H9 (cell line): ENCODE results near the gene CSTPP1. TPM values are rescaled to one million over a fixed set of nuclear protein-coding genes. Genes with fewer than 3 reads are reported as not detected.

ENCODE experiments used
- DNase-seq: peaks from one replicate; pipeline ENCODE4 v3.0.0-alpha.2; 2017
- H2AFZ ChIP-seq: one replicate; pipeline ENCODE4 v1.6.1; 2013; ENCODE audit warnings: mild to moderate bottlenecking, low read length, control low read depth, moderate library complexity
- H2AK5ac ChIP-seq: 2 replicates; pipeline ENCODE4 v1.6.1; 2013; ENCODE audit warnings: low read length, control low read depth, mixed read lengths; ENCODE audit not compliant: insufficient read length
- H2BK120ac ChIP-seq: one replicate; pipeline ENCODE4 v1.6.1; 2013; ENCODE audit warnings: low read depth, mild to moderate bottlenecking, low read length, control low read depth, inconsistent platforms; ENCODE audit not compliant: poor library complexity, severe bottlenecking
- H2BK12ac ChIP-seq: 2 replicates; pipeline ENCODE4 v1.6.1; 2013; ENCODE audit warnings: low read length, control low read depth, mixed read lengths, low read depth; ENCODE audit not compliant: insufficient read length
- H2BK15ac ChIP-seq: 2 replicates; pipeline ENCODE4 v1.6.1; 2013; ENCODE audit warnings: low read depth, low read length, control low read depth
- H2BK20ac ChIP-seq: one replicate; pipeline ENCODE4 v1.6.1; 2013; ENCODE audit warnings: low read depth, mild to moderate bottlenecking, low read length, control low read depth, inconsistent platforms; ENCODE audit not compliant: poor library complexity, severe bottlenecking
- H2BK5ac ChIP-seq: 2 replicates; pipeline ENCODE4 v1.6.1; 2013; ENCODE audit warnings: low read length, control low read depth, mixed read lengths; ENCODE audit not compliant: insufficient read length
- H3K14ac ChIP-seq: 2 replicates; pipeline ENCODE4 v1.6.1; 2013; ENCODE audit warnings: low read length, control low read depth; ENCODE audit not compliant: insufficient read depth
- H3K18ac ChIP-seq: 2 replicates; pipeline ENCODE4 v1.6.1; 2013; ENCODE audit warnings: low read depth, mild to moderate bottlenecking, mixed read lengths, low read length, control low read depth; ENCODE audit not compliant: insufficient read length
- H3K23ac ChIP-seq: 2 replicates; pipeline ENCODE4 v1.6.1; 2013; ENCODE audit warnings: low read length, control low read depth, mixed read lengths, low read depth; ENCODE audit not compliant: insufficient read length
- H3K23me2 ChIP-seq: 2 replicates; pipeline ENCODE4 v1.6.1; 2013; ENCODE audit warnings: low read depth, mild to moderate bottlenecking, mixed read lengths, low read length, control low read depth; ENCODE audit not compliant: insufficient read length, poor library complexity, severe bottlenecking
- H3K27ac ChIP-seq: 2 replicates; pipeline ENCODE4 v1.5.1; 2013; ENCODE audit warnings: low read length, control low read depth, mixed read lengths, low read depth; ENCODE audit not compliant: insufficient read length
- H3K27me3 ChIP-seq: 2 replicates; pipeline ENCODE4 v1.6.1; 2013; ENCODE audit warnings: low read length, control low read depth, inconsistent platforms; ENCODE audit not compliant: insufficient read depth
- H3K4ac ChIP-seq: 2 replicates; pipeline ENCODE4 v1.6.1; 2013; ENCODE audit warnings: low read depth, mild to moderate bottlenecking, control low read depth, inconsistent platforms, low read length, moderate library complexity
- H3K4me1 ChIP-seq: 2 replicates; pipeline ENCODE4 v1.6.1; 2013; ENCODE audit warnings: low read length, control low read depth, inconsistent platforms; ENCODE audit not compliant: insufficient read depth
- H3K4me2 ChIP-seq: 2 replicates; pipeline ENCODE4 v1.6.1; 2013; ENCODE audit warnings: low read length, control low read depth, mixed read lengths; ENCODE audit not compliant: insufficient read length, insufficient read depth
- H3K56ac ChIP-seq: 2 replicates; pipeline ENCODE4 v1.6.1; 2013; ENCODE audit warnings: low read depth, mild to moderate bottlenecking, mixed read lengths, low read length, control low read depth; ENCODE audit not compliant: insufficient read length
- H3K79me1 ChIP-seq: 2 replicates; pipeline ENCODE4 v1.6.1; 2013; ENCODE audit warnings: low read depth, mild to moderate bottlenecking, moderate library complexity, low read length, control low read depth, inconsistent platforms; ENCODE audit not compliant: insufficient read depth, poor library complexity, severe bottlenecking
- H3K79me2 ChIP-seq: 2 replicates; pipeline ENCODE4 v1.6.1; 2013; ENCODE audit warnings: low read length, control low read depth, inconsistent platforms; ENCODE audit not compliant: insufficient read depth
- H3K9ac ChIP-seq: 2 replicates; pipeline ENCODE4 v1.6.1; 2013; ENCODE audit warnings: low read length, control low read depth, mixed read lengths; ENCODE audit not compliant: insufficient read length; ENCODE audit errors: extremely low read depth
- H3K9me3 ChIP-seq: one replicate; pipeline ENCODE4 v1.6.1; 2013; ENCODE audit warnings: low read depth, low read length, inconsistent platforms; ENCODE audit not compliant: control insufficient read depth
- H3T11ph ChIP-seq: one replicate; pipeline ENCODE4 v1.6.1; 2013; ENCODE audit warnings: mild to moderate bottlenecking, low read length, control low read depth, inconsistent platforms
- H4K20me1 ChIP-seq: one replicate; pipeline ENCODE4 v1.6.1; 2013; ENCODE audit not compliant: control insufficient read depth, insufficient read length, insufficient read depth
- H4K5ac ChIP-seq: 2 replicates; pipeline ENCODE4 v1.6.1; 2013; ENCODE audit warnings: low read depth, mild to moderate bottlenecking, mixed read lengths, low read length, control low read depth; ENCODE audit not compliant: insufficient read length
- H4K8ac ChIP-seq: replicated peaks from 2 replicates; pipeline ENCODE4 v1.6.1; 2013; ENCODE audit warnings: low read length, control low read depth, mixed read lengths, low read depth; ENCODE audit not compliant: insufficient read length
- H4K91ac ChIP-seq: 2 replicates; pipeline ENCODE4 v1.6.1; 2013; ENCODE audit warnings: low read depth, mild to moderate bottlenecking, moderate library complexity, mixed read lengths, low read length, control low read depth; ENCODE audit not compliant: insufficient read length
- H3K27ac Mint-ChIP-seq, 3 experiments: 2 replicates in 2 of 3; 3 replicates in 1 of 3; pipeline ENCODE4 v1.8.0; 2020 to 2021; ENCODE audit warnings: mixed read lengths in 3 of 3, mild to moderate bottlenecking in 1 of 3, moderate library complexity in 1 of 3
- H3K27me3 Mint-ChIP-seq: 2 replicates; pipeline ENCODE4 v1.8.0; 2021; ENCODE audit warnings: low read depth, mild to moderate bottlenecking, moderate library complexity, mixed read lengths
- H3K36me3 Mint-ChIP-seq, 3 experiments: 2 replicates in 2 of 3; 3 replicates in 1 of 3; pipeline ENCODE4 v1.8.0; 2020 to 2021; ENCODE audit warnings: low read depth in 3 of 3, mixed read lengths in 3 of 3; ENCODE audit not compliant: insufficient read depth in 1 of 3
- H3K4me1 Mint-ChIP-seq, 2 experiments: 2 replicates each; pipeline ENCODE4 v1.8.0; 2020; ENCODE audit warnings: mixed read lengths in 2 of 2
- H3K4me3 Mint-ChIP-seq, 2 experiments: 2 replicates in 1 of 2; 3 replicates in 1 of 2; pipeline ENCODE4 v1.8.0; 2020 to 2021; ENCODE audit warnings: mild to moderate bottlenecking in 2 of 2, mixed read lengths in 2 of 2, moderate library complexity in 1 of 2
- H3K9me3 Mint-ChIP-seq, 2 experiments: 2 replicates in 1 of 2; 3 replicates in 1 of 2; pipeline ENCODE4 v1.8.0; 2020; ENCODE audit warnings: mild to moderate bottlenecking in 2 of 2, mixed read lengths in 2 of 2, moderate library complexity in 1 of 2
- CTCF ChIP-seq: fragments of 200-600 bp; sonication (generic); conservative IDR thresholded peaks from 3 replicates; pipeline ENCODE4 v1.8.0; 2021; ENCODE audit warnings: antibody characterized with exemption, mild to moderate bottlenecking
- WGBS: extraction: QIAGEN DNeasy Blood & Tissue Kit; methylation state at CpG from one replicate; pipeline ENCODE4 v1.1.7; 2013; ENCODE audit warnings: missing lambda C conversion rate, low lambda C conversion rate, mixed read lengths; ENCODE audit not compliant: insufficient read length; ENCODE audit errors: extremely low coverage; 5-methylcytosine and 5-hydroxymethylcytosine counted together
- total RNA-seq: library from RNA; stranded (reverse); gene quantifications from 2 replicates; pipeline ENCODE4 v1.2.1, GENCODE V29; 2021

The CSTPP1 gene
- total RNA-seq, 1 experiment from 2014 or later: 21.2 TPM

GRCh38 chr11:47177846-47178245 is 241.3 kb downstream of the CSTPP1 start:
- peaks cover 5% of the 10 kb centered on the region; the same call in 1 of the 2 replicates for H3K4me1 ChIP-seq
- H3K9me3 Mint-ChIP-seq: no peaks in the 10 kb centered on the region
- peak overlapping the region; percentile 96 to 98 for H3K4me3 Mint-ChIP-seq
- H3K23ac ChIP-seq: no peak overlapping the region
- no peak overlapping the region for H2AK5ac ChIP-seq
- H3K4me2 ChIP-seq: no peak overlapping the region
- peaks cover 2 to 39% (median 32%) of the 10 kb centered on the region in 3 experiments; a peak in 6 of 7 replicates for H3K36me3 Mint-ChIP-seq
- H3K9me3 ChIP-seq: no peaks in the 10 kb centered on the region
- H2AFZ ChIP-seq: no peak overlapping the region
- H3K27me3 ChIP-seq: no peaks in the 10 kb centered on the region
- peak overlapping the region; percentile 96 to 100 (median 98); a peak in 5 of 7 replicates for H3K27ac Mint-ChIP-seq
- H3K79me1 ChIP-seq: peaks cover 9% of the 10 kb centered on the region
- H3K9ac ChIP-seq: no peak overlapping the region
- DNase-seq: no peak
- no peak overlapping the region for H3K14ac ChIP-seq
- no peak overlapping the region for H2BK20ac ChIP-seq
- H3K23me2 ChIP-seq: peaks cover 8% of the 10 kb centered on the region
- no peak overlapping the region for H2BK12ac ChIP-seq
- H2BK5ac ChIP-seq: no peak overlapping the region
- H4K20me1 ChIP-seq: no peaks in the 10 kb centered on the region
- no peak overlapping the region for H2BK120ac ChIP-seq
- no CpG with 5 or more reads among the region's 6 CpGs for WGBS
- H3K4me1 Mint-ChIP-seq: peaks cover 19 to 21% of the 10 kb centered on the region in 2 experiments
- H4K91ac ChIP-seq: no peak overlapping the region
- TF ChIP-seq CTCF: no peak
- peaks cover 15% of the 10 kb centered on the region; the same call in 1 of the 2 replicates for H3K79me2 ChIP-seq
- H2BK15ac ChIP-seq: no peak overlapping the region
- no peak overlapping the region for H3K18ac ChIP-seq
- H3K27me3 Mint-ChIP-seq: no peaks in the 10 kb centered on the region
- no peak overlapping the region for H3K56ac ChIP-seq
- no peak overlapping the region for H3K4ac ChIP-seq
- no peak overlapping the region for H4K5ac ChIP-seq
- H3K27ac ChIP-seq: no peak overlapping the region
- no peak overlapping the region for H3T11ph ChIP-seq
- H4K8ac ChIP-seq: no peak overlapping the region
